OCI-LY7 (cell line): Measurements from ENCODE around the gene GNAZ. TPM values are rescaled to one million over a fixed set of nuclear protein-coding genes. Genes with fewer than 3 reads are reported as not detected.

ENCODE experiments used
- BruUV-seq: library from RNA; stranded (reverse); fragments of 400-500 nt; replicated peaks from 2 replicates; lab custom pipeline; 2021; lab: Mats Ljungman, UMichigan
- CTCF ChIA-PET: fragments of 300-600 bp; sonication (Branson Sonifier 250); formaldehyde crosslinking; loops from one replicate; lab custom pipeline; 2022; ENCODE audit warnings: antibody characterized with exemption; ENCODE audit not compliant: unreplicated experiment; lab: Charles Lee
- POLR2A ChIA-PET: fragments of 300-600 bp; sonication (Branson Sonifier 250); formaldehyde crosslinking; loops from one replicate; lab custom pipeline; 2022; ENCODE audit warnings: antibody characterized with exemption; lab: Charles Lee
- DNase-seq: peaks from one replicate; pipeline ENCODE4 v3.0.0-alpha.2; 2015; ENCODE audit warnings: low spot score
- H2AFZ ChIP-seq: fragments of 200-600 bp; sonication (generic), shearing (Covaris generic); 2 replicates; pipeline ENCODE4 v1.6.1; 2014; ENCODE audit warnings: mild to moderate bottlenecking, antibody characterized with exemption, low read length, moderate library complexity
- H3K27ac ChIP-seq: fragments of 200-600 bp; sonication (generic); 2 replicates; pipeline ENCODE4 v1.5.1; 2014; ENCODE audit warnings: mixed run types, low read depth, mild to moderate bottlenecking, moderate library complexity, low read length, inconsistent platforms; ENCODE audit not compliant: poor library complexity, severe bottlenecking
- H3K36me3 ChIP-seq: fragments of 200-600 bp; sonication (generic); 2 replicates; pipeline ENCODE4 v1.6.1; 2014; ENCODE audit warnings: mild to moderate bottlenecking, antibody characterized with exemption, low read length, moderate library complexity, mixed read lengths; ENCODE audit not compliant: insufficient read depth
- H3K4me1 ChIP-seq: fragments of 200-600 bp; sonication (generic); 2 replicates; pipeline ENCODE4 v1.5.1; 2014; ENCODE audit warnings: mild to moderate bottlenecking, low read length; ENCODE audit not compliant: insufficient read depth, poor library complexity, severe bottlenecking
- H3K4me2 ChIP-seq: fragments of 200-600 bp; sonication (generic); 2 replicates; pipeline ENCODE4 v1.6.1; 2014; ENCODE audit warnings: mild to moderate bottlenecking, low read length
- H3K4me3 ChIP-seq: fragments of 200-600 bp; sonication (generic); 2 replicates; pipeline ENCODE4 v1.5.1; 2014; ENCODE audit warnings: mild to moderate bottlenecking, low read depth, low read length; ENCODE audit not compliant: poor library complexity, severe bottlenecking
- H3K79me2 ChIP-seq: fragments of 200-600 bp; sonication (generic); 2 replicates; pipeline ENCODE4 v1.6.1; 2016; ENCODE audit warnings: low read depth, mild to moderate bottlenecking, low read length, moderate library complexity, mixed read lengths; ENCODE audit not compliant: insufficient read depth
- H3K9me2 ChIP-seq: fragments of 200-600 bp; sonication (generic); 2 replicates; pipeline ENCODE4 v1.6.1; 2016; ENCODE audit warnings: mild to moderate bottlenecking, low read length, mixed read lengths; ENCODE audit not compliant: insufficient read depth
- H3K9me3 ChIP-seq: fragments of 200-600 bp; sonication (generic); 2 replicates; pipeline ENCODE4 v1.6.1; 2014; ENCODE audit warnings: mild to moderate bottlenecking, mixed run types, low read length, mixed read lengths
- H4K20me1 ChIP-seq: fragments of 200-600 bp; sonication (generic); 2 replicates; pipeline ENCODE4 v1.6.1; 2014; ENCODE audit warnings: mild to moderate bottlenecking, antibody characterized with exemption, low read length, moderate library complexity, mixed read lengths; ENCODE audit not compliant: insufficient read depth
- CTCF ChIP-seq: fragments of 200-600 bp; sonication (generic); conservative IDR thresholded peaks from 2 replicates; pipeline ENCODE4 v1.5.1; 2014; ENCODE audit warnings: mild to moderate bottlenecking, antibody characterized with exemption, low read length, moderate library complexity, mixed read lengths
- EZH2phosphoT487 ChIP-seq: fragments of 200-600 bp; sonication (generic); IDR thresholded peaks from 2 replicates; pipeline ENCODE4 v1.6.1; 2018; ENCODE audit warnings: low read depth, borderline replicate concordance, mild to moderate bottlenecking, mixed run types, antibody characterized with exemption, low read length, moderate library complexity, mixed read lengths
- intact Hi-C: fragments of 100-400 bp; cut with micrococcal nuclease; formaldehyde crosslinking; loops from one replicate; pipeline ENCODE4 v1.10.0; 2022; ENCODE audit not compliant: unreplicated experiment
- total RNA-seq, 2 experiments: library from RNA; depleted of rRNA in 1 of 2; stranded (reverse); fragments of >200 nt in 1 of 2; shearing (Covaris generic) in 1 of 2; gene quantifications; 2 replicates each; pipeline ENCODE4 v1.2.3, GENCODE V29; 2014 to 2022

GNAZ gene
- total RNA-seq, 2 experiments from 2014 or later, result 38.5 to 46.4 TPM

DNA sequence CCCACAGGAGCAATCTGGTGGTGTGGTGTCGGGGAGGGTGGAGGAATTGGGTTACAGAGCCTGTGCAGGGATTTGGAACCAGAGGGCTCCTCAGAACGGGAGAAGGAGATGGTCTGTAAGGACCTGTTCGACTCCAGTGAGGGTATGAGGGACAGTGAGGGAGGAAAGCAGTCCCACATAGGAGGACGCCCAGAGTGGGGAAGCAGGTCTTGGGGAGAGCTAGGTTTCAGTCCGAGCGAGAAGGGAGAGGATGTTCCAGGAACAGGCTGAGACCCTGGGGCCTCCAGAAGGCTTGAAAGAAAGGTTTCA lies 32.0 kb upstream of the GNAZ start:
- Histone ChIP-seq H3K4me2 (peak overlapping the region; percentile 63), H3K9me3 (no peaks in the 10 kb centered on the region), H3K9me2 (no peaks in the 10 kb centered on the region), H3K4me1 (peaks cover 66% of the 10 kb centered on the region), H3K27ac (peak overlapping the region; percentile 98), H2AFZ (peak overlapping the region; percentile 55; the same call in 1 of the 2 replicates), H3K36me3 (no peaks in the 10 kb centered on the region), H4K20me1 (no peaks in the 10 kb centered on the region), H3K4me3 (no peak overlapping the region), H3K79me2 (peaks cover under 1% of the 10 kb centered on the region; the same call in 1 of the 2 replicates)
- BruUV-seq, result no TSS peak
- TF ChIP-seq EZH2phosphoT487 (no peak), CTCF (no peak)
- intact Hi-C loops, result loop anchor here (5.0 to 10.0 kb wide), 2 partner anchors 89 to 873 kb away; no protein-coding TSS in a partner anchor
- no peak for DNase-seq
- ChIA-PET CTCF (no interaction called here), POLR2A (interaction anchor here (1.8 kb wide), 1 partner anchor 11 kb away, joined by 8 read pairs; no protein-coding TSS in a partner anchor)

GRCh38 chr22:23038902-23039301 lies 31.4 kb upstream of the GNAZ start:
- peak overlapping the region; percentile 98 for H3K27ac ChIP-seq
- peaks cover 60% of the 10 kb centered on the region for H3K4me1 ChIP-seq
- TF ChIP-seq EZH2phosphoT487 (no peak), CTCF (no peak)
- CTCF ChIA-PET, result no interaction called here
- peak overlapping the region; percentile 55; the same call in 1 of the 2 replicates for H2AFZ ChIP-seq
- no TSS peak for BruUV-seq
- H3K36me3 ChIP-seq, result no peaks in the 10 kb centered on the region
- no peaks in the 10 kb centered on the region for H3K9me3 ChIP-seq
- H3K79me2 ChIP-seq, result no peaks in the 10 kb centered on the region; the same call in 1 of the 2 replicates
- H3K9me2 ChIP-seq, result no peaks in the 10 kb centered on the region
- peak overlapping the region; percentile 63 for H3K4me2 ChIP-seq
- intact Hi-C loops, result loop anchor here (5.0 to 10.0 kb wide), 2 partner anchors 88 to 874 kb away; no protein-coding TSS in a partner anchor
- no peaks in the 10 kb centered on the region for H4K20me1 ChIP-seq
- DNase-seq, result peak; percentile 48
- POLR2A ChIA-PET, result interaction anchor here (0.6 kb wide), 1 partner anchor 86 kb away, joined by 3 read pairs; no protein-coding TSS in a partner anchor
- no peak overlapping the region for H3K4me3 ChIP-seq

- H3K27ac ChIP-seq, result no peak overlapping the region
- DNase-seq, result no peak
- H3K36me3 ChIP-seq, result peaks cover 8% of the 10 kb centered on the region; the same call in 1 of the 2 replicates
- TF ChIP-seq EZH2phosphoT487 (no peak), CTCF (no peak)
- POLR2A ChIA-PET, result interaction anchor here (0.7 kb wide), 1 partner anchor 46 kb away, joined by 3 read pairs; no protein-coding TSS in a partner anchor
- BruUV-seq, result no TSS peak
- H4K20me1 ChIP-seq, result no peaks in the 10 kb centered on the region
- no peaks in the 10 kb centered on the region for H3K9me2 ChIP-seq
- no peak overlapping the region for H3K4me3 ChIP-seq
- peaks cover 31% of the 10 kb centered on the region for H3K4me1 ChIP-seq
- H2AFZ ChIP-seq, result no peak overlapping the region
- no peak overlapping the region for H3K4me2 ChIP-seq
- CTCF ChIA-PET, result no interaction called here
- intact Hi-C loops, result no loop called here
- H3K79me2 ChIP-seq, result no peaks in the 10 kb centered on the region
- H3K9me3 ChIP-seq, result peaks cover 28% of the 10 kb centered on the region
These were observed 28.1 kb upstream of the GNAZ start for GRCh38 chr22:23042179-23042578.
